CD4-positive, alpha-beta memory T cell (primary cell): Measurements from ENCODE around the gene RNF20. TPM values are rescaled to one million over a fixed set of nuclear protein-coding genes. Genes with fewer than 3 reads are reported as not detected.
"Not testable (repeated sequence)": the region's sequence is repeated elsewhere in the genome, so short reads cannot be mapped to it uniquely, and the experiment has no call there.

ENCODE experiments used
- CTCF ChIA-PET: fragments of 350-600 bp; sonication (Branson Sonifier 250); formaldehyde crosslinking; loops from one replicate; lab custom pipeline; 2021; ENCODE audit warnings: inconsistent platforms; ENCODE audit not compliant: partially characterized antibody; lab: Charles Lee
- POLR2A ChIA-PET: fragments of 350-600 bp; sonication (Branson Sonifier 250); formaldehyde crosslinking; loops from one replicate; lab custom pipeline; 2021; ENCODE audit not compliant: partially characterized antibody; lab: Charles Lee
- DNase-seq, 5 donors: peaks; one replicate each; pipeline versions ENCODE4 v3.0.0 to v3.0.0-alpha.2; 2020 to 2022; ENCODE audit warnings: mixed read lengths in 1 of 5
- H3K27ac ChIP-seq: one replicate; pipeline ENCODE4 v1.7.0; 2013; ENCODE audit warnings: low read depth, low read length
- H3K27me3 ChIP-seq: 2 replicates; pipeline ENCODE4 v1.7.0; 2013; ENCODE audit warnings: mild to moderate bottlenecking, low read length, moderate library complexity; ENCODE audit not compliant: insufficient read depth
- H3K36me3 ChIP-seq: 2 replicates; pipeline ENCODE4 v1.7.0; 2013; ENCODE audit warnings: mild to moderate bottlenecking, low read length, moderate library complexity; ENCODE audit not compliant: insufficient read depth
- H3K4me1 ChIP-seq: 2 replicates; pipeline ENCODE4 v1.7.0; 2013; ENCODE audit warnings: mild to moderate bottlenecking, low read length, moderate library complexity; ENCODE audit not compliant: insufficient read depth
- H3K4me3 ChIP-seq, 2 donors: one replicate each; pipeline ENCODE4 v1.7.0; 2013; ENCODE audit warnings: low read length in 2 of 2, mild to moderate bottlenecking in 1 of 2
- H3K9me3 ChIP-seq, 2 donors: one replicate each; pipeline ENCODE4 v1.7.0; 2013; ENCODE audit warnings: low read length in 2 of 2, control low read depth in 1 of 2; ENCODE audit not compliant: control insufficient read depth in 1 of 2
- H3K27ac Mint-ChIP-seq, 7 donors: one replicate each; pipeline ENCODE4 v1.8.0; 2020 to 2021; ENCODE audit warnings: mixed read lengths in 7 of 7, mild to moderate bottlenecking in 6 of 7, inconsistent platforms in 3 of 7, moderate library complexity in 3 of 7
- H3K27me3 Mint-ChIP-seq, 2 donors: one replicate each; pipeline ENCODE4 v1.8.0; 2020 to 2021; ENCODE audit warnings: mixed read lengths in 2 of 2
- H3K36me3 Mint-ChIP-seq, 2 donors: one replicate each; pipeline ENCODE4 v1.8.0; 2020 to 2021; ENCODE audit warnings: mixed read lengths in 2 of 2, inconsistent platforms in 1 of 2, mild to moderate bottlenecking in 1 of 2
- H3K4me1 Mint-ChIP-seq, 4 donors: one replicate each; pipeline ENCODE4 v1.8.0; 2020 to 2021; ENCODE audit warnings: mixed read lengths in 4 of 4, mild to moderate bottlenecking in 1 of 4
- H3K4me3 Mint-ChIP-seq, 8 donors: one replicate each; pipeline ENCODE4 v1.8.0; 2020 to 2021; ENCODE audit warnings: mixed read lengths in 8 of 8, mild to moderate bottlenecking in 7 of 8, moderate library complexity in 6 of 8, inconsistent platforms in 3 of 8
- H3K9me3 Mint-ChIP-seq, 8 donors: one replicate each; pipeline ENCODE4 v1.8.0; 2020 to 2021; ENCODE audit warnings: mixed read lengths in 8 of 8, mild to moderate bottlenecking in 5 of 8, inconsistent platforms in 3 of 8, moderate library complexity in 1 of 8
- intact Hi-C: fragments of 100-400 bp; cut with micrococcal nuclease; formaldehyde crosslinking; loops from one replicate; pipeline ENCODE4 v1.15.1; 2023
- polyA plus RNA-seq, 2 donors: library from polyadenylated mRNA; unstranded; fragments of 300-500 nt; fragmentation: Illumina TruSeq; gene quantifications; one replicate each; pipeline ENCODE4 v1.2.3, GENCODE V29; 2021
- total RNA-seq, 2 experiments: library from RNA; stranded (reverse); gene quantifications; one replicate each; pipeline ENCODE4 v1.2.3, GENCODE V29; 2021

The RNF20 gene
- total and polyA plus RNA-seq, 4 experiments from 2014 or later = 23.6 to 67.4 (median 56.3) TPM

- no peaks in the 10 kb centered on the region for H3K27me3 ChIP-seq
- H3K27ac Mint-ChIP-seq = no peak overlapping the region
- no peak overlapping the region for H3K27ac ChIP-seq
- intact Hi-C loops = no loop called here
- no peaks in the 10 kb centered on the region for H3K36me3 Mint-ChIP-seq
- H3K36me3 ChIP-seq = no peaks in the 10 kb centered on the region
- POLR2A ChIA-PET = no interaction called here
- no peak overlapping the region for H3K4me3 Mint-ChIP-seq
- no peak overlapping the region for H3K4me3 ChIP-seq
- H3K9me3 Mint-ChIP-seq = peaks cover 0 to 2% (median 0%) of the 10 kb centered on the region in 8 donors
- H3K4me1 ChIP-seq = no peaks in the 10 kb centered on the region
- CTCF ChIA-PET = interaction anchor here (1.6 kb wide), 1 partner anchor 16 kb away, joined by 5 read pairs; no protein-coding TSS in a partner anchor
- H3K9me3 ChIP-seq = no peaks in the 10 kb centered on the region
- peaks cover 0 to 5% (median 2%) of the 10 kb centered on the region in 4 donors for H3K4me1 Mint-ChIP-seq
- peaks cover 0 to 2% of the 10 kb centered on the region in 2 donors for H3K27me3 Mint-ChIP-seq
- DNase-seq = no peak
Observed at GRCh38 chr9:101587332-101588043, 53.8 kb downstream of the RNF20 start.

GRCh38 chr9:101590074-101590473 lies 56.4 kb downstream of the RNF20 start:
- DNase-seq, H3K27me3 ChIP-seq, H3K4me1 Mint-ChIP-seq, H3K36me3 Mint-ChIP-seq, H3K9me3 Mint-ChIP-seq, H3K27ac ChIP-seq, H3K4me1 ChIP-seq, intact Hi-C loops, H3K27me3 Mint-ChIP-seq, H3K27ac Mint-ChIP-seq, POLR2A ChIA-PET, H3K4me3 Mint-ChIP-seq, H3K9me3 ChIP-seq, H3K36me3 ChIP-seq, H3K4me3 ChIP-seq: not testable (repeated sequence)
- CTCF ChIA-PET = interaction anchor here (2.4 kb wide), 1 partner anchor 10 kb away, joined by 6 read pairs; no protein-coding TSS in a partner anchor

GRCh38 chr9:101590901-101591300 lies 57.2 kb downstream of the RNF20 start:
- Histone ChIP-seq H3K9me3 (no peaks in the 10 kb centered on the region), H3K27ac (no peak overlapping the region), H3K27me3 (no peaks in the 10 kb centered on the region), H3K36me3 (no peaks in the 10 kb centered on the region), H3K4me3 (no peak overlapping the region), H3K4me1 (no peaks in the 10 kb centered on the region)
- intact Hi-C loops = no loop called here
- Mint-ChIP-seq H3K27me3 (peaks cover 3 to 4% of the 10 kb centered on the region in 2 donors), H3K9me3 (peaks cover 0 to 2% (median 0%) of the 10 kb centered on the region in 8 donors), H3K4me1 (peaks cover 0 to 5% (median 2%) of the 10 kb centered on the region in 4 donors), H3K27ac (no peak overlapping the region), H3K4me3 (no peak overlapping the region), H3K36me3 (no peaks in the 10 kb centered on the region)
- POLR2A ChIA-PET = no interaction called here
- CTCF ChIA-PET = interaction anchor here (2.4 kb wide), 1 partner anchor 9 kb away, joined by 6 read pairs; no protein-coding TSS in a partner anchor
- DNase-seq = no peak

- no peaks in the 10 kb centered on the region for H3K36me3 ChIP-seq
- ChIA-PET CTCF (no interaction called here), POLR2A (no interaction called here)
- intact Hi-C loops = no loop called here
- no peaks in the 10 kb centered on the region for H3K9me3 ChIP-seq
- no peaks in the 10 kb centered on the region for H3K9me3 Mint-ChIP-seq
- H3K27ac Mint-ChIP-seq = no peak overlapping the region
- no peak overlapping the region for H3K4me3 Mint-ChIP-seq
- H3K4me1 Mint-ChIP-seq = peaks cover 0 to 2% (median 0%) of the 10 kb centered on the region in 4 donors
- no peaks in the 10 kb centered on the region for H3K36me3 Mint-ChIP-seq
- H3K4me1 ChIP-seq = no peaks in the 10 kb centered on the region
- H3K27ac ChIP-seq = no peak overlapping the region
- no peaks in the 10 kb centered on the region for H3K27me3 ChIP-seq
- H3K27me3 Mint-ChIP-seq = peaks cover 3 to 4% of the 10 kb centered on the region in 2 donors
- DNase-seq = no peak
- H3K4me3 ChIP-seq = no peak overlapping the region
Observed at GRCh38 chr9:101591787-101592446, 58.3 kb downstream of the RNF20 start.

- no peak overlapping the region for H3K27ac Mint-ChIP-seq
- CTCF ChIA-PET = interaction anchor here (1.3 kb wide), 1 partner anchor 63 kb away, joined by 4 read pairs; no protein-coding TSS in a partner anchor
- H3K36me3 Mint-ChIP-seq = no peaks in the 10 kb centered on the region
- H3K27me3 Mint-ChIP-seq = peaks cover 3 to 4% of the 10 kb centered on the region in 2 donors
- POLR2A ChIA-PET = no interaction called here
- intact Hi-C loops = no loop called here
- Histone ChIP-seq H3K27me3 (no peaks in the 10 kb centered on the region), H3K4me3 (no peak overlapping the region), H3K36me3 (no peaks in the 10 kb centered on the region), H3K4me1 (no peaks in the 10 kb centered on the region), H3K27ac (no peak overlapping the region), H3K9me3 (no peaks in the 10 kb centered on the region)
- no peak overlapping the region for H3K4me3 Mint-ChIP-seq
- no peaks in the 10 kb centered on the region for H3K9me3 Mint-ChIP-seq
- H3K4me1 Mint-ChIP-seq = peaks cover 0 to 1% (median 0%) of the 10 kb centered on the region in 4 donors
- DNase-seq = no peak
Observed at GRCh38 chr9:101592788-101593187, 59.1 kb downstream of the RNF20 start.

GRCh38 chr9:101593345-101593744 lies 59.7 kb downstream of the RNF20 start:
- no peak overlapping the region for H3K27ac Mint-ChIP-seq
- no peaks in the 10 kb centered on the region for H3K4me1 ChIP-seq
- no peaks in the 10 kb centered on the region for H3K36me3 ChIP-seq
- ChIA-PET CTCF (interaction anchor here (1.3 kb wide), 1 partner anchor 64 kb away, joined by 4 read pairs; no protein-coding TSS in a partner anchor), POLR2A (no interaction called here)
- intact Hi-C loops = no loop called here
- H3K9me3 ChIP-seq = no peaks in the 10 kb centered on the region
- no peak overlapping the region for H3K4me3 ChIP-seq
- H3K27me3 Mint-ChIP-seq = peaks cover 3 to 4% of the 10 kb centered on the region in 2 donors
- DNase-seq = no peak
- no peaks in the 10 kb centered on the region for H3K36me3 Mint-ChIP-seq
- no peak overlapping the region for H3K4me3 Mint-ChIP-seq
- H3K4me1 Mint-ChIP-seq = no peaks in the 10 kb centered on the region
- no peak overlapping the region for H3K27ac ChIP-seq
- H3K27me3 ChIP-seq = no peaks in the 10 kb centered on the region
- no peaks in the 10 kb centered on the region for H3K9me3 Mint-ChIP-seq

- no peaks in the 10 kb centered on the region for H3K36me3 ChIP-seq
- H3K9me3 ChIP-seq = no peaks in the 10 kb centered on the region
- H3K27me3 Mint-ChIP-seq = peaks cover 3 to 4% of the 10 kb centered on the region in 2 donors
- no peak for DNase-seq
- H3K4me3 ChIP-seq = no peak within 1 kb of the TSS
- intact Hi-C loops = no loop called here
- no peaks in the 10 kb centered on the region for H3K4me1 ChIP-seq
- H3K4me3 Mint-ChIP-seq = no peak within 1 kb of the TSS
- no peaks in the 10 kb centered on the region for H3K27me3 ChIP-seq
- no peaks in the 10 kb centered on the region for H3K9me3 Mint-ChIP-seq
- no peak within 1 kb of the TSS for H3K27ac ChIP-seq
- H3K36me3 Mint-ChIP-seq = no peaks in the 10 kb centered on the region
- ChIA-PET CTCF (no interaction called here), POLR2A (no interaction called here)
- no peak within 1 kb of the TSS for H3K27ac Mint-ChIP-seq
- no peaks in the 10 kb centered on the region for H3K4me1 Mint-ChIP-seq
Observed at GRCh38 chr9:101594796-101595195, 61.1 kb downstream of the RNF20 start, which contains the start of gene PPP3R2. Gene PPP3R2 (minus strand): TSS chr9:101594969. CDS start chr9:101594921, 48 bp downstream.
